Prostate gland (tissue), 2 donors: ENCODE results near the gene CYSLTR1. TPM values are rescaled to one million over a fixed set of nuclear protein-coding genes. Genes with fewer than 3 reads are reported as not detected.

Experiments
- DNase-seq: peaks from one replicate; pipeline ENCODE4 v3.0.0-alpha.2; 2019; ENCODE audit warnings: low spot score
- H3K27ac ChIP-seq, 2 donors: fragments of 200-600 bp; sonication (generic); 2 replicates each; pipeline ENCODE4 v1.5.1; 2017 to 2019
- H3K27me3 ChIP-seq: fragments of 200-600 bp; sonication (generic); replicated peaks from 2 replicates; pipeline ENCODE4 v1.5.1; 2019; ENCODE audit not compliant: insufficient read depth
- H3K36me3 ChIP-seq, 2 donors: fragments of 200-600 bp; sonication (generic); 1 replicate in 1 of 2; 2 replicates in 1 of 2; pipeline versions ENCODE4 v1.5.1 to v1.8.1; 2017 to 2019
- H3K4me1 ChIP-seq: fragments of 200-600 bp; sonication (generic); replicated peaks from 2 replicates; pipeline ENCODE4 v1.5.1; 2019
- H3K4me3 ChIP-seq, 2 donors: fragments of 200-600 bp; sonication (generic); 2 replicates each; pipeline ENCODE4 v1.5.1; 2017 to 2019
- H3K9me3 ChIP-seq: fragments of 200-600 bp; sonication (generic); 2 replicates; pipeline ENCODE4 v1.5.1; 2017
- CTCF ChIP-seq, 4 experiments: fragments of 200-600 bp in 2 of 4; fragments of 450-650 bp in 2 of 4; sonication (generic) in 2 of 4; IDR thresholded peaks; 1 replicate in 3 of 4; 2 replicates in 1 of 4; pipeline ENCODE4 v1.5.1; 2016 to 2019; ENCODE audit warnings: antibody characterized with exemption in 4 of 4, mild to moderate bottlenecking in 2 of 4, moderate library complexity in 2 of 4
- POLR2A ChIP-seq: fragments of 450-650 bp; IDR thresholded peaks from one replicate; pipeline ENCODE4 v1.6.1; 2016; ENCODE audit warnings: antibody characterized with exemption, mild to moderate bottlenecking
- POLR2AphosphoS5 ChIP-seq: sonication (generic); formaldehyde crosslinking; IDR thresholded peaks from one replicate; pipeline ENCODE4 v1.6.1; 2017; ENCODE audit warnings: antibody characterized with exemption
- WGBS: methylation state at CpG from one replicate; pipeline ENCODE4 v1.1.5; 2018; 5-methylcytosine and 5-hydroxymethylcytosine counted together
- intact Hi-C: fragments of 100-400 bp; cut with DNase I; formaldehyde crosslinking; loops from one replicate; pipeline ENCODE4 v1.14.2; 2022
- total RNA-seq, 2 donors: library from RNA; depleted of rRNA; stranded (reverse); fragments of >200 nt; gene quantifications; one replicate each; pipeline ENCODE4 v1.1.0, GENCODE V29; 2016

CYSLTR1 gene
- total RNA-seq, 2 donors from 2014 or later, result 0.97 to 1.5 TPM

DNA sequence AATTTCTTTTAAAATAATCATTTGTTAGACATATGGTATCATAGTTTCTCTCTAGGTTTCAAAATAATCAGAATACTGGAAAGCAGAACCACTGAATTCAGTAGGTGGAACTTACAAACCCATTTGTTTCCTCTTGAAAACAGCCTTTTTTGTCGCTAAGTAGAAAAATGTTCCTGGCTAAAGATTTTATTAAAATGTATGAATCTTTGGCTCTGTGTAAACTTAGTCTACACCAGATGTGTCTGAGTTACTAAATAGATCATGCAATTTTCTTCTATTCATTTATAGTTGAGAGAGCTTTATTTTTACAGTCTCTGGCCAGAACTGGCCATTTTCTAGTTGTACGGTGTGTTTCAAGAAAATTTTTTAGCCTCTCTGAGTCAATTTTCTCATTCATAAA is 1.0 kb downstream of the CYSLTR1 start:
- H3K27ac ChIP-seq, result peak overlapping the region in 1 of 2 donors; percentile 35
- no peaks in the 10 kb centered on the region for H3K9me3 ChIP-seq
- DNase-seq, result no peak
- no peaks in the 10 kb centered on the region for H3K27me3 ChIP-seq
- H3K4me3 ChIP-seq, result no peak overlapping the region
- TF ChIP-seq POLR2A, result no peak
- TF ChIP-seq CTCF (IDR thresholded peaks at IDR 0.05), result no peak
- TF ChIP-seq POLR2AphosphoS5, result no peak
- WGBS, result 68% methylated on average over 2 of the region's 2 CpGs
- no peaks in the 10 kb centered on the region for H3K36me3 ChIP-seq
- H3K4me1 ChIP-seq, result no peaks in the 10 kb centered on the region
- intact Hi-C loops, result no loop called here

GRCh38 chrX:78322863-78323262 is 4.5 kb downstream of the CYSLTR1 start:
- Histone ChIP-seq H3K36me3 (no peaks in the 10 kb centered on the region), H3K4me1 (no peaks in the 10 kb centered on the region), H3K9me3 (no peaks in the 10 kb centered on the region), H3K27me3 (no peaks in the 10 kb centered on the region), H3K27ac (peak overlapping the region in 1 of 2 donors; percentile 43), H3K4me3 (no peak overlapping the region)
- no peak for TF ChIP-seq CTCF (IDR thresholded peaks at IDR 0.05)
- no peak for TF ChIP-seq POLR2AphosphoS5
- TF ChIP-seq POLR2A, result no peak
- intact Hi-C loops, result no loop called here
- no peak for DNase-seq

DNA sequence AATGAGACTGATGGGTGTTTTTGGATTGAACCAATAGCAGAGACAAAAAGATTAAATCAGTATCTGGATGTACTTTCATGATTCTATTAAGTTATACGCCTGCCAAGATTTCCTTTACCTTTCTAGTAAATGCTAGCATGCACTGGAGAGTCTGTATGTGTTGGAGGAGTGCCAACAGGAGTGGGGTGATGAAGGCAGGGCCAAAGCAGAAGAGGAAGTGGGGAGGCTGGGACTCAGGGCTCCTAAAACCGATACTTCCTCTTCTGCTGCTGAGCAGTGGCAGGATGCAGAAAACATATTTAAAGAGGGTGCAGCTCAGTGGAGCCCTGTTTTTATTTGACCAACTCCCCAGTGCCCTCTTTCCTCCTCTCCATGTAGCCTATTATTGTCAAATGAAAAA is 5.6 kb downstream of the CYSLTR1 start:
- no peaks in the 10 kb centered on the region for H3K36me3 ChIP-seq
- intact Hi-C loops, result no loop called here
- H3K27ac ChIP-seq, result peak overlapping the region in 1 of 2 donors; percentile 43
- WGBS, result 8% methylated on average over 2 of the region's 2 CpGs
- DNase-seq, result peak; percentile 58
- H3K4me3 ChIP-seq, result no peak overlapping the region
- TF ChIP-seq CTCF (IDR thresholded peaks at IDR 0.05) (no peak), POLR2AphosphoS5 (peak; percentile 86)
- H3K27me3 ChIP-seq, result no peaks in the 10 kb centered on the region
- no peaks in the 10 kb centered on the region for H3K9me3 ChIP-seq
- no peaks in the 10 kb centered on the region for H3K4me1 ChIP-seq

- Histone ChIP-seq H3K27ac (no peak overlapping the region), H3K27me3 (no peaks in the 10 kb centered on the region), H3K4me3 (no peak overlapping the region), H3K9me3 (no peaks in the 10 kb centered on the region), H3K4me1 (no peaks in the 10 kb centered on the region), H3K36me3 (no peaks in the 10 kb centered on the region)
- WGBS, result 53% methylated on average over 2 of the region's 2 CpGs
- TF ChIP-seq CTCF (IDR thresholded peaks at IDR 0.05) (no peak), POLR2A (no peak), POLR2AphosphoS5 (no peak)
- DNase-seq, result no peak
- intact Hi-C loops, result no loop called here
Measured at GRCh38 chrX:78316265-78316664, 11.1 kb downstream of the CYSLTR1 start.

- Histone ChIP-seq H3K4me3 (no peak overlapping the region), H3K36me3 (no peaks in the 10 kb centered on the region), H3K27me3 (no peaks in the 10 kb centered on the region), H3K27ac (no peak overlapping the region), H3K9me3 (no peaks in the 10 kb centered on the region), H3K4me1 (no peaks in the 10 kb centered on the region)
- intact Hi-C loops, result no loop called here
- 81% methylated on average over 2 of the region's 2 CpGs for WGBS
- no peak for DNase-seq
- no peak for TF ChIP-seq POLR2AphosphoS5
- no peak for TF ChIP-seq POLR2A
- no peak for TF ChIP-seq CTCF (IDR thresholded peaks at IDR 0.05)
Measured at GRCh38 chrX:78315745-78316144, 11.7 kb downstream of the CYSLTR1 start.
